ENCODE measurements around the gene TPST2. TPM values are rescaled to one million over a fixed set of nuclear protein-coding genes. Genes with fewer than 3 reads are reported as not detected.
A peak's percentile ranks its signal among the peaks of the same experiment; 100 is the strongest.

Gene TPST2
- polyA plus RNA-seq, 3 donors, result 62.8 to 83.8 (median 69.5) TPM

- Mint-ChIP-seq H3K4me3 (no peak overlapping the region), H3K27ac (peak overlapping the region in 4 of 7 donors; percentile 18 to 63 (median 24)), H3K9me3 (peaks cover 0 to 2% (median 0%) of the 10 kb centered on the region in 7 donors), H3K4me1 (peaks cover 17% of the 10 kb centered on the region), H3K27me3 (ENCODE audit: low read depth in 3 of 3) (peaks cover 0 to 2% (median 0%) of the 10 kb centered on the region in 3 donors), H3K36me3 (peaks cover 65 to 84% of the 10 kb centered on the region in 2 donors)
- Histone ChIP-seq H3K27ac (ENCODE audit: low read depth in 1 of 2, low read length in 2 of 2) (no peak overlapping the region), H3K4me2 (replicated peaks; ENCODE audit: extremely low read depth, low read length, poor library complexity, severe bottlenecking) (no peak overlapping the region), H3K9me3 (replicated peaks in 1 of 2; ENCODE audit: control insufficient read depth in 1 of 2, insufficient read depth in 1 of 2, low read length in 2 of 2) (no peaks in the 10 kb centered on the region), H3K79me2 (ENCODE audit: insufficient read depth, low read length) (no peaks in the 10 kb centered on the region), H4K20me1 (ENCODE audit: insufficient read depth, low read length) (no peaks in the 10 kb centered on the region), H3K36me3 (replicated peaks in 1 of 2; ENCODE audit: control insufficient read depth in 1 of 2, insufficient read depth in 2 of 2, low read length in 2 of 2) (peaks cover 52 to 82% of the 10 kb centered on the region in 2 donors), H2AFZ (ENCODE audit: insufficient read depth, low read depth, low read length, poor library complexity, severe bottlenecking) (no peak overlapping the region), H3K9ac (ENCODE audit: insufficient read depth, low read length, poor library complexity, severe bottlenecking) (no peak overlapping the region), H3K4me1 (ENCODE audit: control insufficient read depth in 1 of 2, insufficient read depth in 2 of 2, low read length in 2 of 2) (peaks cover 11 to 12% of the 10 kb centered on the region in 2 donors), H3K4me3 (replicated peaks in 1 of 3; ENCODE audit: low read depth in 2 of 3, low read length in 3 of 3) (no peak overlapping the region), H3K27me3 (ENCODE audit: control insufficient read depth in 2 of 2, insufficient read depth in 2 of 2, low read length in 2 of 2) (no peaks in the 10 kb centered on the region)
- TF ChIP-seq, protein P1, sequence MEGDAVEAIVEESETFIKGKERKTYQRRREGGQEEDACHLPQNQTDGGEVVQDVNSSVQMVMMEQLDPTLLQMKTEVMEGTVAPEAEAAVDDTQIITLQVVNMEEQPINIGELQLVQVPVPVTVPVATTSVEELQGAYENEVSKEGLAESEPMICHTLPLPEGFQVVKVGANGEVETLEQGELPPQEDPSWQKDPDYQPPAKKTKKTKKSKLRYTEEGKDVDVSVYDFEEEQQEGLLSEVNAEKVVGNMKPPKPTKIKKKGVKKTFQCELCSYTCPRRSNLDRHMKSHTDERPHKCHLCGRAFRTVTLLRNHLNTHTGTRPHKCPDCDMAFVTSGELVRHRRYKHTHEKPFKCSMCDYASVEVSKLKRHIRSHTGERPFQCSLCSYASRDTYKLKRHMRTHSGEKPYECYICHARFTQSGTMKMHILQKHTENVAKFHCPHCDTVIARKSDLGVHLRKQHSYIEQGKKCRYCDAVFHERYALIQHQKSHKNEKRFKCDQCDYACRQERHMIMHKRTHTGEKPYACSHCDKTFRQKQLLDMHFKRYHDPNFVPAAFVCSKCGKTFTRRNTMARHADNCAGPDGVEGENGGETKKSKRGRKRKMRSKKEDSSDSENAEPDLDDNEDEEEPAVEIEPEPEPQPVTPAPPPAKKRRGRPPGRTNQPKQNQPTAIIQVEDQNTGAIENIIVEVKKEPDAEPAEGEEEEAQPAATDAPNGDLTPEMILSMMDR (IDR thresholded peaks at IDR 0.05), result no peak
- WGBS (ENCODE audit: insufficient coverage), result no CpG with 5 or more reads among the region's 7 CpGs
- DNase-seq, result no peak
- intact Hi-C loops (cut with micrococcal nuclease), result no loop called here
Observed at GRCh38 chr22:26525946-26526564, 63.9 kb downstream of the TPST2 start.

DNA sequence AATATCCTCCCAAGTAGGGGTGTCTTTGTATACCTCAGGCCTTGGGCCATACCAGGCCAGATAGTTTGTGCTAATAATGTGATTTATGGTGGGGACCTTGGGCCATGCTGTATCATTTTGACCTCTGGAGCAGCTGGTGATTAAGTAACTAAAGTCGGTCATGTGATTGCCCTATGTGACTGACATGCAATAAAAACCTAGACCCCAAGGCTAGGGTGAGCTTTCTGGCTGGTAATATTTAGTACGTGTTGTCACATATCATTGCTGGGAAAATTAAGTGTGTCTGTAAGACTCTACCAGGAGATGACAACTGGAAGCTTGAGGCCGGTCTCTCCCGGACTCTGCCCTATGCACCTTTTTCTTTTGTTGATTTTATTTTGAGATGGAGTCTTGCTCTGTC, 65.1 kb downstream of the TPST2 start:
- no peak overlapping the region for H3K9ac ChIP-seq (ENCODE audit: insufficient read depth, low read length, poor library complexity, severe bottlenecking)
- H3K36me3 ChIP-seq (replicated peaks in 1 of 2; ENCODE audit: control insufficient read depth in 1 of 2, insufficient read depth in 2 of 2, low read length in 2 of 2), result peaks cover 43 to 71% of the 10 kb centered on the region in 2 donors
- H2AFZ ChIP-seq (ENCODE audit: insufficient read depth, low read depth, low read length, poor library complexity, severe bottlenecking), result no peak overlapping the region
- H4K20me1 ChIP-seq (ENCODE audit: insufficient read depth, low read length), result no peaks in the 10 kb centered on the region
- intact Hi-C loops (cut with micrococcal nuclease), result no loop called here
- no peak overlapping the region for H3K27ac ChIP-seq (ENCODE audit: low read depth in 1 of 2, low read length in 2 of 2)
- H3K4me1 ChIP-seq (ENCODE audit: control insufficient read depth in 1 of 2, insufficient read depth in 2 of 2, low read length in 2 of 2), result peaks cover 8% of the 10 kb centered on the region in 2 donors
- no peaks in the 10 kb centered on the region for H3K27me3 ChIP-seq (ENCODE audit: control insufficient read depth in 2 of 2, insufficient read depth in 2 of 2, low read length in 2 of 2)
- Mint-ChIP-seq H3K4me1 (peaks cover 11% of the 10 kb centered on the region), H3K27ac (peak overlapping the region in 1 of 7 donors; percentile 70), H3K36me3 (peaks cover 56 to 72% of the 10 kb centered on the region in 2 donors), H3K27me3 (ENCODE audit: low read depth in 3 of 3) (peaks cover 0 to 2% (median 0%) of the 10 kb centered on the region in 3 donors), H3K9me3 (no peaks in the 10 kb centered on the region), H3K4me3 (no peak overlapping the region)
- DNase-seq, result no peak
- H3K4me3 ChIP-seq (replicated peaks in 1 of 3; ENCODE audit: low read depth in 2 of 3, low read length in 3 of 3), result no peak overlapping the region
- TF ChIP-seq, protein P1 (IDR thresholded peaks at IDR 0.05), result no peak
- WGBS (ENCODE audit: insufficient coverage), result 100% methylated on average over 3 of the region's 4 CpGs
- H3K9me3 ChIP-seq (replicated peaks in 1 of 2; ENCODE audit: control insufficient read depth in 1 of 2, insufficient read depth in 1 of 2, low read length in 2 of 2), result no peaks in the 10 kb centered on the region
- H3K79me2 ChIP-seq (ENCODE audit: insufficient read depth, low read length), result no peaks in the 10 kb centered on the region
- H3K4me2 ChIP-seq (replicated peaks; ENCODE audit: extremely low read depth, low read length, poor library complexity, severe bottlenecking), result no peak overlapping the region

Data from CD14-positive monocyte (primary cell).